HepG2 (cell line): Measurements from ENCODE around the gene SLC25A43. TPM values are rescaled to one million over a fixed set of nuclear protein-coding genes. Genes with fewer than 3 reads are reported as not detected.
A peak's percentile ranks its signal among the peaks of the same experiment; 100 is the strongest.

ENCODE experiments used
- ATAC-seq: fragments of 200-7000 bp; cut with Tn5 transposase; 3 replicates; pipeline ENCODE4 v1.9.1; 2020; ENCODE audit warnings: mild to moderate bottlenecking, moderate library complexity
- BruUV-seq: library from RNA; stranded (reverse); fragments of 400-500 nt; replicated peaks from 2 replicates; lab custom pipeline; 2021; lab: Mats Ljungman, UMichigan
- CTCF ChIA-PET: fragments of 300-600 bp; formaldehyde crosslinking; extraction: SDS; loops from one replicate; lab custom pipeline; 2021; ENCODE audit warnings: low total read pairs, inconsistent platforms, low intra/inter-chr PET ratio; lab: Yijun Ruan, JAX
- POLR2A ChIA-PET: fragments of 350-600 bp; sonication (Branson Sonifier 250); formaldehyde crosslinking; loops from one replicate; lab custom pipeline; 2020; ENCODE audit warnings: antibody characterized with exemption, inconsistent platforms; lab: Yijun Ruan, JAX
- DNase-seq: peaks from one replicate; pipeline ENCODE4 v3.0.0-alpha.2; 2015; ENCODE audit warnings: low spot score
- FAIRE-seq: peaks from 3 replicates; lab custom pipeline; 2011; peaks lifted over from hg19 to GRCh38; lab: Jason Lieb, UNC
- H2AFZ ChIP-seq: one replicate; pipeline ENCODE4 v1.6.1; 2011; ENCODE audit warnings: low read length, inconsistent platforms
- H3K27ac ChIP-seq: fragments of 300-600 bp; 3 replicates; pipeline ENCODE4 v1.8.0; 2011; ENCODE audit warnings: mixed run types, mild to moderate bottlenecking, mixed read lengths, low read length, inconsistent platforms; ENCODE audit not compliant: insufficient read depth; ENCODE audit errors: extremely low read length
- H3K27me3 ChIP-seq, 2 experiments: fragments of 200-600 bp in 1 of 2; 2 replicates in 1 of 2; 3 replicates in 1 of 2; pipeline versions ENCODE4 v1.6.0 to v1.8.0; 2011; ENCODE audit warnings: low read length in 2 of 2, mild to moderate bottlenecking in 2 of 2, moderate library complexity in 2 of 2, inconsistent platforms in 1 of 2; ENCODE audit not compliant: insufficient read depth in 2 of 2, control insufficient read depth in 1 of 2
- H3K36me3 ChIP-seq, 2 experiments: fragments of 200-600 bp in 1 of 2; replicated peaks in 1 of 2; 2 replicates in 1 of 2; 3 replicates in 1 of 2; pipeline versions ENCODE4 v1.5.1 to v1.8.0; 2011; ENCODE audit warnings: low read length in 2 of 2, inconsistent platforms in 1 of 2; ENCODE audit not compliant: insufficient read depth in 2 of 2, control insufficient read depth in 1 of 2
- H3K4me1 ChIP-seq: 2 replicates; pipeline ENCODE4 v1.5.1; 2012; ENCODE audit warnings: low read length, inconsistent platforms; ENCODE audit not compliant: insufficient read depth
- H3K4me2 ChIP-seq: 2 replicates; pipeline ENCODE4 v1.6.0; 2011; ENCODE audit warnings: low read depth, low read length, inconsistent platforms
- H3K4me3 ChIP-seq, 3 experiments: fragments of 200-600 bp in 1 of 3; sonication (generic), shearing (Covaris generic) in 1 of 3; replicated peaks in 1 of 3; 2 replicates each; pipeline ENCODE4 v1.5.1; 2011 to 2016; ENCODE audit warnings: low read length in 3 of 3, inconsistent platforms in 2 of 3, low read depth in 2 of 3, mild to moderate bottlenecking in 2 of 3, control low read depth in 1 of 3, mixed read lengths in 1 of 3; ENCODE audit not compliant: insufficient read depth in 1 of 3
- H3K79me2 ChIP-seq: one replicate; pipeline ENCODE4 v1.6.1; 2011; ENCODE audit warnings: low read length, inconsistent platforms; ENCODE audit not compliant: insufficient read depth
- H3K9ac ChIP-seq: 2 replicates; pipeline ENCODE4 v1.6.0; 2011; ENCODE audit warnings: mild to moderate bottlenecking, low read depth, low read length, inconsistent platforms; ENCODE audit not compliant: insufficient read depth
- H3K9me3 ChIP-seq: 2 replicates; pipeline ENCODE4 v1.5.1; 2012; ENCODE audit warnings: mild to moderate bottlenecking, low read length
- H4K20me1 ChIP-seq: 2 replicates; pipeline ENCODE4 v1.6.0; 2011; ENCODE audit warnings: inconsistent platforms, mild to moderate bottlenecking, low read length, moderate library complexity; ENCODE audit not compliant: insufficient read depth
- AGO2 ChIP-seq: fragments of 200-400 bp; formaldehyde crosslinking; optimal IDR thresholded peaks from 2 replicates; pipeline ENCODE3; 2017; ENCODE audit warnings: mild to moderate bottlenecking, low read depth, low read length, moderate library complexity
- BCL6 ChIP-seq: IDR thresholded peaks from 2 replicates; pipeline ENCODE4 v1.6.1; 2016; ENCODE audit warnings: missing genetic modification reagents, missing compliant biosample characterization
- CBX1 ChIP-seq: IDR thresholded peaks from one replicate; pipeline ENCODE4 v1.6.1; 2016; ENCODE audit warnings: antibody characterized with exemption, low read depth
- FOXA1 ChIP-seq, 2 experiments: fragments of 450-650 bp in 1 of 2; sonication (generic) in 1 of 2; formaldehyde crosslinking in 1 of 2; IDR thresholded peaks; 2 replicates each; pipeline versions ENCODE4 v1.4.0 to v1.6.1; 2016 to 2020; ENCODE audit warnings: missing genetic modification reagents in 1 of 2
- HOXA9 ChIP-seq: sonication (generic); formaldehyde crosslinking; IDR thresholded peaks from 2 replicates; pipeline ENCODE4 v1.8.1; 2022; ENCODE audit warnings: missing genetic modification reagents, mild to moderate bottlenecking, moderate library complexity, borderline replicate concordance
- IRF9 ChIP-seq: sonication (generic); formaldehyde crosslinking; IDR thresholded peaks from 2 replicates; pipeline ENCODE4 v1.8.0; 2022; ENCODE audit warnings: missing genetic modification reagents, mild to moderate bottlenecking, borderline replicate concordance
- ISL2 ChIP-seq: sonication (generic); formaldehyde crosslinking; IDR thresholded peaks from 2 replicates; pipeline ENCODE4 v1.5.0; 2020; ENCODE audit warnings: missing genetic modification reagents
- NCOA2 ChIP-seq: sonication (generic); formaldehyde crosslinking; IDR thresholded peaks from 2 replicates; pipeline ENCODE4 v1.8.0; 2022; ENCODE audit warnings: inconsistent platforms
- PITX1 ChIP-seq: sonication (generic); formaldehyde crosslinking; IDR thresholded peaks from 2 replicates; pipeline ENCODE4 v1.5.1; 2020; ENCODE audit warnings: mild to moderate bottlenecking, missing genetic modification reagents
- POLR2A ChIP-seq, 2 experiments: IDR thresholded peaks; 2 replicates each; pipeline ENCODE4 v1.6.1; 2011; ENCODE audit warnings: low read depth in 2 of 2, low read length in 2 of 2, mild to moderate bottlenecking in 1 of 2, moderate library complexity in 1 of 2; ENCODE audit not compliant: insufficient read depth in 1 of 2
- POLR2G ChIP-seq: fragments of 200-400 bp; formaldehyde crosslinking; IDR thresholded peaks from 2 replicates; pipeline ENCODE4 v1.6.1; 2018; ENCODE audit warnings: mild to moderate bottlenecking, low read depth, low read length, moderate library complexity
- SOX13 ChIP-seq, 3 experiments: fragments of 450-650 bp in 1 of 3; sonication (generic) in 1 of 3; formaldehyde crosslinking in 1 of 3; IDR thresholded peaks in 2 of 3; conservative IDR thresholded peaks in 1 of 3; 2 replicates each; pipeline versions ENCODE4 v1.5.0 to v1.6.1; 2016 to 2020; ENCODE audit warnings: antibody characterized with exemption in 1 of 3, mild to moderate bottlenecking in 1 of 3, missing compliant biosample characterization in 1 of 3, missing genetic modification reagents in 1 of 3, moderate library complexity in 1 of 3
- SOX6 ChIP-seq, 2 experiments: fragments of 450-650 bp in 1 of 2; sonication (generic) in 1 of 2; formaldehyde crosslinking in 1 of 2; IDR thresholded peaks; 2 replicates each; pipeline versions ENCODE4 v1.4.0 to v1.6.1; 2017 to 2020; ENCODE audit warnings: antibody characterized with exemption in 1 of 2, mild to moderate bottlenecking in 1 of 2, missing genetic modification reagents in 1 of 2
- SPEN ChIP-seq: sonication (generic); formaldehyde crosslinking; IDR thresholded peaks from 2 replicates; pipeline ENCODE4 v1.5.1; 2020; ENCODE audit warnings: low read depth, mild to moderate bottlenecking, missing genetic modification reagents
- STAG1 ChIP-seq: sonication (generic); formaldehyde crosslinking; IDR thresholded peaks from 2 replicates; pipeline ENCODE4 v1.4.0; 2020; ENCODE audit warnings: missing genetic modification reagents
- ZBTB38 ChIP-seq: sonication (generic); formaldehyde crosslinking; IDR thresholded peaks from 2 replicates; pipeline ENCODE4 v1.5.1; 2020; ENCODE audit warnings: mild to moderate bottlenecking, missing genetic modification reagents
- ZFP82 ChIP-seq: sonication (generic); formaldehyde crosslinking; IDR thresholded peaks from 2 replicates; pipeline ENCODE4 v1.5.1; 2020; ENCODE audit warnings: mild to moderate bottlenecking, missing genetic modification reagents, borderline replicate concordance
- ZHX1 ChIP-seq: sonication (generic); formaldehyde crosslinking; IDR thresholded peaks from 2 replicates; pipeline ENCODE4 v1.8.1; 2022; ENCODE audit warnings: low read depth, mild to moderate bottlenecking, missing genetic modification reagents
- ZKSCAN5 ChIP-seq: sonication (generic); formaldehyde crosslinking; IDR thresholded peaks from 2 replicates; pipeline ENCODE4 v1.5.1; 2020; ENCODE audit warnings: mild to moderate bottlenecking, missing genetic modification reagents
- ZNF44 ChIP-seq: sonication (generic); formaldehyde crosslinking; IDR thresholded peaks from 2 replicates; pipeline ENCODE4 v1.5.1; 2020; ENCODE audit warnings: mild to moderate bottlenecking, missing genetic modification reagents
- WGBS: methylation state at CpG from one replicate; pipeline ENCODE4 v1.1.6; 2017; ENCODE audit warnings: low lambda C conversion rate; 5-methylcytosine and 5-hydroxymethylcytosine counted together
- in situ Hi-C: cut with HindIII; loops from 2 replicates; pipeline ENCODE4 v1.10.0; 2017; ENCODE audit warnings: low pct_unique_long_range_greater_than_20kb; ENCODE audit not compliant: extremely low pct_ligation_motif_present
- intact Hi-C: fragments of 100-400 bp; cut with micrococcal nuclease; formaldehyde crosslinking; loops from one replicate; pipeline ENCODE4 v1.10.0; 2022; ENCODE audit not compliant: unreplicated experiment
- polyA plus RNA-seq, 8 experiments: library from polyadenylated mRNA; depleted of rRNA in 3 of 8; stranded (reverse) in 7 of 8; unstranded in 1 of 8; fragments of >200 nt; fragmentation: Illumina TruSeq in 4 of 8; extraction: Trizol in 4 of 8; gene quantifications; 2 replicates each; pipeline versions ENCODE4 v1.2.1 to v1.2.3, GENCODE V29; 2011 to 2016; ENCODE audit warnings: low read depth in 4 of 8, missing spikeins in 1 of 8, mixed read lengths in 1 of 8; ENCODE audit not compliant: insufficient read depth in 1 of 8
- total RNA-seq, 5 experiments: library from RNA; depleted of rRNA; stranded (reverse); fragments of >200 nt; fragmentation: Illumina TruSeq; extraction: Trizol; gene quantifications; 2 replicates each; pipeline ENCODE4 v1.2.3, GENCODE V29; 2016; ENCODE audit warnings: low read depth in 1 of 5

SLC25A43 gene
- total and polyA plus RNA-seq, 2 of the 13 experiments (the other 11 are each of a cell fraction or from before 2014, with no cell fraction given): 5.8 to 13.2 TPM

- in situ Hi-C loops: loop anchor here (25.0 kb wide), 1 partner anchor 234 kb away; no protein-coding TSS in a partner anchor
- FAIRE-seq: peak; percentile 49
- TF ChIP-seq POLR2G (peak; percentile 49; the same call in 1 of the 2 replicates), STAG1 (0 out of 2 replicates have a peak, but pooled peaks have one; percentile 3), PITX1 (peak; percentile 52; the same call in 1 of the 2 replicates), SOX6 (IDR thresholded peaks at IDR 0.05) (no peak), SOX6 (CRISPR knock-in tag; IDR thresholded peaks at IDR 0.05) (peak; percentile 40; the same call in 1 of the 2 replicates), BCL6 (CRISPR knock-in tag) (no peak), ZHX1 (CRISPR knock-in tag) (no peak), POLR2A (IDR thresholded peaks at IDR 0.05; ENCODE audit: insufficient read depth in 1 of 2, low read depth in 2 of 2, low read length in 2 of 2) (peak in 1 of 2 experiments; percentile 34; a peak in 1 of 4 replicates), AGO2 (no peak), ZBTB38 (CRISPR knock-in tag) (no peak), ZNF44 (CRISPR knock-in tag) (no peak), SOX13 (IDR thresholded peaks at IDR 0.05) (no peak), SOX13 (CRISPR knock-in tag; conservative IDR thresholded peaks at IDR 0.05 in 1 of 2, IDR thresholded peaks at IDR 0.05 in 1 of 2) (0 out of 4 replicates have a peak, but pooled peaks of 1 of the 2 experiments have one; percentile 10), ZFP82 (no peak), IRF9 (0 out of 2 replicates have a peak, but pooled peaks have one; percentile 48), ISL2 (CRISPR knock-in tag) (no peak), FOXA1 (IDR thresholded peaks at IDR 0.05) (no peak), FOXA1 (CRISPR knock-in tag; IDR thresholded peaks at IDR 0.05) (no peak), SPEN (CRISPR knock-in tag) (no peak), HOXA9 (CRISPR knock-in tag) (0 out of 2 replicates have a peak, but pooled peaks have one; percentile 24), CBX1 (no peak), ZKSCAN5 (CRISPR knock-in tag) (no peak), NCOA2 (CRISPR knock-in tag) (0 out of 2 replicates have a peak, but pooled peaks have one; percentile 28)
Measured at GRCh38 chrX:119502727-119503483, 103.8 kb downstream of the SLC25A43 start.

More at GRCh38 chrX:119502727-119503483, 103.8 kb downstream of the SLC25A43 start:
- ChIA-PET POLR2A (interaction anchor here (1.0 to 2.0 kb wide), 7 partner anchors 9 to 190 kb away, joined by 3 to 7 read pairs (median 4); partner anchors contain the start of genes SEPTIN6 and SLC25A5), CTCF (no interaction called here)
- Histone ChIP-seq H4K20me1 (no peaks in the 10 kb centered on the region), H3K27ac (peak overlapping the region; percentile 79), H3K9ac (peak overlapping the region; percentile 57), H2AFZ (no peak overlapping the region), H3K9me3 (no peaks in the 10 kb centered on the region), H3K4me2 (peak overlapping the region; percentile 79), H3K4me1 (peaks cover 70% of the 10 kb centered on the region), H3K4me3 (peak overlapping the region in 1 of 3 experiments; percentile 48; a peak in 3 of 6 replicates), H3K79me2 (no peaks in the 10 kb centered on the region), H3K36me3 (no peaks in the 10 kb centered on the region), H3K27me3 (no peaks in the 10 kb centered on the region)
- no TSS peak for BruUV-seq
- no CpG with 5 or more reads among the region's 11 CpGs for WGBS
- intact Hi-C loops: no loop called here
- ATAC-seq: peak; percentile 73
- DNase-seq: peak; percentile 65
